Measurements from ENCODE around the gene USP11. TPM values are rescaled to one million over a fixed set of nuclear protein-coding genes. Genes with fewer than 3 reads are reported as not detected.

Gene USP11
- total RNA-seq, 2 donors from 2014 or later = 18.3 to 22.5 TPM

- peak; percentile 6 for ATAC-seq
- intact Hi-C loops (cut with DNase I, micrococcal nuclease) = no loop called here
- peak; percentile 57 to 75 for DNase-seq
Observed at GRCh38 chrX:47218920-47219815, 13.6 kb upstream of the USP11 start.

- intact Hi-C loops (cut with DNase I, micrococcal nuclease) = no loop called here
- no peak for ATAC-seq
- peak in 1 of 2 donors; percentile 21 for DNase-seq
Observed at GRCh38 chrX:47221756-47222155, 11.1 kb upstream of the USP11 start.

- DNase-seq (peak in 1 of 2 donors; percentile 19), ATAC-seq (no peak)
- intact Hi-C loops (cut with DNase I, micrococcal nuclease) = no loop called here
Observed at GRCh38 chrX:47222751-47223350, 10.0 kb upstream of the USP11 start.

GRCh38 chrX:47223476-47224250, 9.1 kb upstream of the USP11 start:
- ATAC-seq = no peak
- intact Hi-C loops (cut with DNase I, micrococcal nuclease) = no loop called here

GRCh38 chrX:47224266-47224895, 8.4 kb upstream of the USP11 start:
- ATAC-seq = no peak
- peak in 1 of 2 donors; percentile 16 for DNase-seq
- intact Hi-C loops (cut with DNase I, micrococcal nuclease) = no loop called here

More at GRCh38 chrX:47223476-47224250, 9.1 kb upstream of the USP11 start:
- peak in 1 of 2 donors; percentile 15 for DNase-seq

GRCh38 chrX:47224896-47225290, 7.9 kb upstream of the USP11 start:
- intact Hi-C loops (cut with DNase I, micrococcal nuclease) = no loop called here
- DNase-seq = peak in 1 of 2 donors; percentile 0
- no peak for ATAC-seq

GRCh38 chrX:47226071-47226470, 6.7 kb upstream of the USP11 start:
- DNase-seq (no peak), ATAC-seq (no peak)
- intact Hi-C loops (cut with DNase I, micrococcal nuclease) = no loop called here

- ATAC-seq = no peak
- intact Hi-C loops (cut with DNase I, micrococcal nuclease) = no loop called here
- no peak for DNase-seq
Observed at GRCh38 chrX:47226531-47227333, 6.1 kb upstream of the USP11 start.

- DNase-seq (no peak), ATAC-seq (no peak)
- intact Hi-C loops (cut with DNase I, micrococcal nuclease) = no loop called here
Observed at GRCh38 chrX:47227334-47227583, 5.5 kb upstream of the USP11 start.

GRCh38 chrX:47228550-47229270, 4.1 kb upstream of the USP11 start:
- DNase-seq (no peak), ATAC-seq (no peak)
- intact Hi-C loops (cut with DNase I, micrococcal nuclease) = no loop called here

- ATAC-seq (no peak), DNase-seq (no peak)
- intact Hi-C loops (cut with DNase I, micrococcal nuclease) = no loop called here
Observed at GRCh38 chrX:47229427-47229826, 3.4 kb upstream of the USP11 start.

- intact Hi-C loops (cut with DNase I, micrococcal nuclease) = no loop called here
- DNase-seq (no peak), ATAC-seq (no peak)
Observed at GRCh38 chrX:47230136-47230868, 2.5 kb upstream of the USP11 start.

- intact Hi-C loops (cut with DNase I, micrococcal nuclease) = no loop called here
- ATAC-seq (no peak), DNase-seq (no peak)
Observed at GRCh38 chrX:47231167-47231566, 1.6 kb upstream of the USP11 start.

GRCh38 chrX:47232197-47232802, 509 bp upstream of the USP11 start:
- intact Hi-C loops (cut with DNase I, micrococcal nuclease) = no loop called here
- no peak for ATAC-seq

GRCh38 chrX:47233333-47234113, 714 bp downstream of the USP11 start:
- intact Hi-C loops (cut with DNase I, micrococcal nuclease) = no loop called here
- ATAC-seq (peak; percentile 87), DNase-seq (peak; percentile 93 to 96)

More at GRCh38 chrX:47232197-47232802, 509 bp upstream of the USP11 start:
- DNase-seq = no peak

GRCh38 chrX:47234583-47234982, 1.8 kb downstream of the USP11 start:
- intact Hi-C loops (cut with DNase I, micrococcal nuclease) = no loop called here
- ATAC-seq (no peak), DNase-seq (no peak)
